Esophagus muscularis mucosa (tissue), 3 donors: ENCODE data around the gene SLC49A3.

Experiments
- CTCF ChIP-seq, 3 experiments: fragments of 200-600 bp in 2 of 3; fragments of 450-650 bp in 1 of 3; sonication (generic) in 2 of 3; IDR thresholded peaks; one replicate each; pipeline ENCODE4 v1.5.1; 2017 to 2019; ENCODE audit warnings: antibody characterized with exemption in 3 of 3, mild to moderate bottlenecking in 2 of 3, moderate library complexity in 1 of 3
- POLR2A ChIP-seq: fragments of 450-650 bp; IDR thresholded peaks from one replicate; pipeline ENCODE4 v1.6.1; 2017; ENCODE audit warnings: antibody characterized with exemption, moderate library complexity, mild to moderate bottlenecking, low read depth

- TF ChIP-seq CTCF (IDR thresholded peaks at IDR 0.05) (no peak), POLR2A (no peak)
These were observed 20.4 kb upstream of the SLC49A3 start for GRCh38 chr4:709348-709747.
